Hematopoietic multipotent progenitor cell treated with erythropoietin and hydrocortisone succinate and interleukin-3 and kit ligand, for 15 days (in vitro differentiated cells): ENCODE data around the gene GNAI2.
A peak's percentile ranks its signal among the peaks of the same experiment; 100 is the strongest.
"Not testable (repeated sequence)": the region's sequence is repeated elsewhere in the genome, so short reads cannot be mapped to it uniquely, and the experiment has no call there.

Source experiments
- DNase-seq: peaks from one replicate; pipeline ENCODE4 v3.0.0-alpha.2; 2015; ENCODE audit warnings: low spot score

GNAI2 gene

DNA sequence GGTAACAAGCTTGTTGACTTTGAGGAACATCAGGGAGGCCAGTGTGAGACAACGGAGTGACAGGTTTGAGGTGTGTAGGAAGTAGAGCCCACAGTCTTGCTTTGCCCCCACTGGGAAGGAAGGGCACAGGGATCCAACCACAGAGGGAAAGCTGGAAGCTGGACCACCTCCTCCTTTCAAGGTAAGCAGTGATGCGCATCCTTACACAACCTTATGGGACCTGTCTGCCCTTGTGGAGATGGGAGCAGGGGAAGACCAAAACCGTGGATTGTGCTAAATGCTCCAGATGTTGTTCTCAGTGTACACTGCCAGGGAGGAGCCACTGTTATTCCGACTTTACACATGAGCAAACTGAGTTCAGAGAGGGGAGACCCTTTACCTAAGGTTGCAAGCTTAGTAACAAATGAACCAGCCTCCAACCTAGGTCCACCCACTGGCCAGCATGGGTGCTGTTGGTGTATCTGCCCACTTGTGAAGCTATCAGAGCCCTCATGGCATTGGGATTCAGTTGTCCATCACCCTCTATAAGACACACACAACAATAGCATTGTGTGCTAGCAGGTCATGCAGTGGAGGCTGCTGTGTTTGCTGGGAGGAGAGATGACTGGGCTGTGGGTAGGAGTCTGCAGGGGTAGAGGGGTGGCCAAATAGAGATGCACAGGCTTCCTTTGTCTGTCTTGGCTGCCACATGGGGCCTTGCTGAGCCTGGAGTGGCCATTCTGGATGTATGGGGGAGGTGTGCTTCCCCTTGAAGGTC, 42.3 kb downstream of the GNAI2 start:
- no peak for DNase-seq

DNA sequence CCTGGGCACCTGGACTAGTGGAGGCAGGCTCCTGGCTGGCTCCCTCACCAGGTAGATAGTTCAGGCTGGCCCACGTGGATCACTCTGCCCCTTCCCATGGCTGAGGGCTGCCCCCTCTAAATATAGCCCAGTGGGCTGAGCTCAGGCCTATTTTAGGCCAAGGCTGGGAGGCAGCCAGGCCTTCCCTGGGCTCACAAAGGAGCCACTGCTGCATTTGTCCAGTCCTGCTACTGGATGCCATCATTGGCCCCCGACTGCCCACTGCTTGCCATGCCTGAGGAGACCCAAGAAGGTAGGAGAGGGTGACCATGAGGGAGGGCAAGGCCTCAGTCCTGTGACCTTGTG, 42.8 kb downstream of the GNAI2 start, which contains the start of gene LSMEM2:
Gene LSMEM2, plus strand, starts transcription at position 208 of the 345 bp plus-strand sequence. Its CDS starts 27 bp downstream, at position 235.
- DNase-seq = no peak

DNA sequence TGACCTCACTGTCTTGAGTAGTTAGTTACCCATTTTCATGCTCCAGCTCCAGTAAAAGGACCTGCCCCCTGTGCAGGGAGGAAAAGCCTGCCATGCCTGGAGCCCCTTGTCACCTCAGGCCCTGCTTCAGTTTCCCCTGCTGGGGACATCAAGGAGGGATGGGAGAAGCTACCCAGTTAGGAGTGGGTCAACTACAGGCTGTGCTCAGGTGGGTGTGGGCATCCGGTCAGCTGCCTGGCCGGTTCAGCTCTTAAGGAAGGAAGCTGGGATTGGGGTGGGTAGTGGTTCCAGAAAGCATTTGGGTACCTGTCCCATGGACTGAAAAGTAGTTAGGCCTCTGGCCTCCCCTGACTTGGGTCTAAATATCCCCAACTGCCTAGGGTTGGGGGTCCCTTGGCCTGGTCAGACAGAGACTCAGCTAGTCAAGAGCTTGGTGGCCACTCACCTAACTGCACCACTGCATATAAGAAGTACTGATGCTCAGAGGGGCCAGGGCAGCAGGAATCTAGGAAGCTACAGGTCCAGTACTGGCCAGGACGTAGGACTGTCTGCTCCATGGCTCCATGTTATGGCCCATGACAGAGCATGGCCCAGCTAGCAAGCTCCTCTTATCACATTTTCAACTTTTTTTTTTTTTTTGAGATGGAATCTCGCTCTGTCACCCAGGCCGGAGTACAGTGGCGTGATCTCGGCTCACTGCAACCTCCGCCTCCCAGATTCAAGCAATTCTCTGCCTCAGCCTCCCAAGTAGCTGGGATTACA, 43.4 kb downstream of the GNAI2 start:
- DNase-seq = no peak

DNA sequence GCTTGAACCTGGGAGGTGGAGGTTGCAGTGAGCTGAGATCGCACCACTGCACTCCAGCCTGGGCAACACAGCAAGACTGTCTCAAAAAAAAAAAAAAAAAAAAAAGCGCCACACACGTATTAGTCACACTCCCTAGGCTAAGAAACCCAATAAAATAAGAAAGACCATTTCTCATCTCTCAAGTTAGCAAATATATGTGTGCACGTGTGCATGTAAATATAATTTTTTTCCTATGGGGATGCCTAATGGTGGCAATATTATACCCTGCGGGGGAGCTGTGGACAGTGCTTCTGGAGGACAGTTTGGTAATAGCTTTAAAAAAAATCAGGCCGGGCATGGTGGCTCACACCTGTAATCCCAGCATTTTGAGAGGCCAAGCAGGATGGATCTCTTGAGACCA, 48.1 kb downstream of the GNAI2 start:
- not testable (repeated sequence) for DNase-seq

DNA sequence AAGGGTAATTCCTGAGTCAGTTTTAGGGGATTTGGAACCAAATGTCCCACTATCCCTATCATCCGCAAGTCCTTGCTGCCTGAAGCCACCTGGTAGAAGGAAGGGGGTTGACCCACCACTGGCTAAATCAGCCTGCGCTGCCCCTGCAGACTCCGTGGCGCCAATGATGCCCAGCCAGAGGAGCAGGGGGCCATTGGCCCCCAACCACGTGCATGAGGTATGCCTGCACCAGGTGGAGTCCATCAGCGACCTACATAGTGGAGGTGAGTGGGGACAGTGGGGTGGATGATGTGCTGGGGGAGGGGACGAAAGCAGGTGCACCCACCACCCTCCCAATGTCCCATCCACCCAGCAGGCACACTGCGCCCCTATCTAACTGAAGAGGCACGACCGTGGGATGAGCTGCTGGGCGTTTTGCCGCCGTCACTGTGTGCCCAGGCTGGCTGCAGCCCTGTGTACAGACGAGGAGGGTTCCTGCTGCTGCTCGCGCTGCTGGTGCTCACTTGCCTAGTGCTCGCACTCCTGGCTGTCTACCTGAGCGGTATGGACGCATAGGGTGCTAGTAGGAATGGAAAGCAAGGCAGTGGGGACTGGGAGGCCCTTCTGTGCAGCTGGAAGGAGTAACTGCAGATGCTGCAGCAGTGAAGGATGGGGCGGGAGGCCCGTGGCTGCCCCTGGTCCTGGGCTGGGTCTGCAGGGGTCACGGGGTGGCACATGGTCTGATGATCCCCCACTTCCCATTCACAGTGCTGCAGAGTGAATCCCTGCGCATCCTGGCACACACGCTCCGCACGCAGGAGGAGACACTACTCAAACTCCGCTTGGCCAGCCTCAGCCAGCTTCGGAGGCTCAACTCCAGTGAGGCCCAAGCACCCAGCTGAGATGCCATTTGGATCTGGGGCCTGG, 50.6 kb downstream of the GNAI2 start:
- no peak for DNase-seq

DNA sequence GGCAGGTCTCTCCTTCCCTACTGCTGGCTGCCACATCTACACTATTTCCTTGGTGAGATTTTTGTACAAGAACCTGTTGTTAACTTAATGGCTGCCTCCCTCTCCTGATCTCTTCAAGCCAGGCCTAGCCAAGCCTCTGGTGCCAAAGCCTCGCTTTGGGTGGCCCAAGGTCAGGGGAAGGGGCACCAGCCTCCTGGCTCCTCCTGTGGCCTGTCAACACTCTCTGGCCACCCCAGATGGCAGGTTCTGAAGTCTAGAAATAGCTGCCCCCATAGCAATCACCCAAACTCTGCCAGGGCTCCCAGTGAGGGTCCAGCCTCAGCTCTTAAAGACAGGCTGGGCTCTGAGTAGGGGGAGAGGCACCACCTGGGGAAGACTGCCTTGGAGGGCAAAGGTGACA, 51.3 kb downstream of the GNAI2 start:
- DNase-seq = no peak

DNA sequence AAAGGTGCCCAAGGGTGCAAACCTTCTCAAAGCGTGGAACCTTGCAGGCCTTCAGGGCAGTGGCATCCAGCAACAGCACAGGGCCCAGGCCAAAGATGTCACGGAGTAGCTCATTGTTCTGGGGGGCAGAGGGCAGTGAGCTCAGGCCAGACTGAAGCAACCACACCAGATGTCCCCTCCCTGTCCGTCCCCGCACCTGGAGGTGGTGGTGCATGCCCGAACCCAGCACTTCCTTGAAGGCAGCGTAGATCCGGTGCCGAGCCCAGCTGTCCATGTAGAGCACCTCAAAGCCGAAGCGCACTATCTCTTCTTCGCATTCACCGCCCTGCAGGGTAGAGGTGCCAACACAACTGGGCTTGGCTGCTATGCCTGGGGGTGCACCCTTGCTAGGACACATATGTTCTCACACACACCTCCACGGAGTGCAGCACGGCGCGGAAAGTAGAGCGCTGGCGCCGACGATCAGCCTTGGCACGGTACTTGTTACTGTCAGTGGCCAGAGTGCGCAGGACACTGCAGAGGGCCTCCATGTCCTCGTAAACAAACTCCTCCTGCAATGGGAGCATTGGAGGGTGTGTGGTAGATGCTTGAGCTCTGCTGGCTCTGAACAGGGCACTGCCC, 52.5 kb downstream of the GNAI2 start:
- no peak for DNase-seq

DNA sequence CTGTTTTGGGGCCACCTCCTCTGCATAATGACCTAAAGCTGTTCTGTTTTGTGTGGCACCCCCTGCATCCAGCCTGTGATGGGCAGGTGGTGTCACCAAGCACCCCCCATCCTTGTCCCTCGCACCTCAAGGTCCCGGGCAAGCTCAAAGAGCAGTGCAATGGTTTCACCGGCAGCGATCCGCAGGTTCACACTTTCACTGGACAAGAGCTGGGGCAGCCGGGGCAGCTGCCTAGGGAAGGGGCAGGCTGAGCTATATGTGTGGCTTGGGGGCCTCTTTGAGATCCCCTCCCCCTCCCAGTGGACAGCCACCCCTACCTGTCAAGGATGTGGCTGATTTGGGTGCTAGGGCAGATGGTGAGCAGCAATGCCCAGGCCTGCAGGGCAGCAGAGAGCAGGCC, 53.1 kb downstream of the GNAI2 start:
- no peak for DNase-seq

DNA sequence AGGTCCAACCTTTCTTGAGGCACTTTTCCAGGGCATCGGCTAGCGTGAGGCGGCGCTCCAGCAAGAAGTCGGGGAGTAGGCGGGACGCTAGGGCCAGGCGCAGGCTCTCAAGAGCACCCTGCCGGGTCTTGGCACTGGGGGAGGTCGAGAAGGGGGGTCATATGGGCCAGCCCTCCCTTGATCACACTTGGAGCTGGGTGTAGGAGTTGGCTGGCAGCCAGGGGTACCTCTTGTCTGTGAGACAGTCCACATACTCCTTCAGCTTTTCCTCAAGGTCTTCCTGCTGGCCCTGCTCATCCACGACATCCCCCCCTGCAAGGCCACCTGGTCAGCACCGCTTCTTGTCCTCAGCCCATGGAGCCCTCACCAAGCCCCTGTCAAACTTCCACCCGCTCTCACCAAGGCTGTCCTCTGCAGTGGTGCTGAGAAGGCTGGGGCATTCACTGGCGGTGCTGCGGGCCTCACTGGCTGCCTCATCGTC, 54.2 kb downstream of the GNAI2 start:
- no peak for DNase-seq

DNA sequence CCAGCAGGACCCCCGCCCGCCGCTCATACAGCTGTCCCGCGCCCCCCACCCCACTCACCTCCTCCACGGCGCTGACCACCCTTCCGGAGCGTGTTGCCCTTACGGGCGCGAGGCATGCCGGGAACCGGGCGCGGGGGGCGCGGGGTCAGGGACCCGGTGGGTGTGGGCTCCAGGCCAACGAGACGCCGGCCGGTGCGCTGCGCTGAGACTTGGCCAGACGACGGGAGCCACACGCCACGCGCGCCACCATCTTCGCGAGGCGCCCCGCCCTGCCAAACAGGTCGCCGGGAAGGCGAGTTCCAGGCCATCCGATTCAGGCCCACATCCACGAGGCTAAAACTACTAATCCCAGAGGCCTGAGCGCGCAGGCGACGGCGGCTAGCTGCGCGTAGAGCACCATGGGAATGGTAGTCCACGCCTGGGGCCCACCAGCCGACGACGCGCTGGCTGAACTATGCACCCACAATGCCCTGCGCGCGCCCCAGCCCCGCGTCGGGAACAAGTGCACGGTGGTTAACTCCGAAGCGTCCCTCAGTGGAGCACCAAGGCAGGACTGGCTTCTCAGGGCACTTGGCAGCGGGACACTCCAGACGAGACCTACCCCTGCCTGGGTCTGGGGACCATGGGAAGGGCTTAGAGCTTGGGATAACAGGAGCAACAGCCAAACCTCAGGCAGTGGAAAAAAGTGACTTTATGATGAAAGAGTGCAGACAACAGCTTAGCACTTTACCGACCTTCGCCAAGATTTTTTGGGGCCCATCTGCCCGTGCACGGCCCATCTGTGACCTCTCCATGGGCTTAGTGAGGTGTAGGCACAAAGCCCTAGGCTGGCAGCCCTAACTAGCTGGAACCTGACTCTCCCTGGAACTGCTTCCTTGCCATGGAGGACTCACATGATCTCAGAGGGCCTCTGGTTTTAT, 56.4 kb downstream of the GNAI2 start, which contains the start of gene IFRD2:
Gene IFRD2, minus strand, starts transcription at position 271 of the 920 bp plus-strand sequence. Its CDS starts 155 bp downstream, at position 116.
- peak; percentile 97 for DNase-seq

DNA sequence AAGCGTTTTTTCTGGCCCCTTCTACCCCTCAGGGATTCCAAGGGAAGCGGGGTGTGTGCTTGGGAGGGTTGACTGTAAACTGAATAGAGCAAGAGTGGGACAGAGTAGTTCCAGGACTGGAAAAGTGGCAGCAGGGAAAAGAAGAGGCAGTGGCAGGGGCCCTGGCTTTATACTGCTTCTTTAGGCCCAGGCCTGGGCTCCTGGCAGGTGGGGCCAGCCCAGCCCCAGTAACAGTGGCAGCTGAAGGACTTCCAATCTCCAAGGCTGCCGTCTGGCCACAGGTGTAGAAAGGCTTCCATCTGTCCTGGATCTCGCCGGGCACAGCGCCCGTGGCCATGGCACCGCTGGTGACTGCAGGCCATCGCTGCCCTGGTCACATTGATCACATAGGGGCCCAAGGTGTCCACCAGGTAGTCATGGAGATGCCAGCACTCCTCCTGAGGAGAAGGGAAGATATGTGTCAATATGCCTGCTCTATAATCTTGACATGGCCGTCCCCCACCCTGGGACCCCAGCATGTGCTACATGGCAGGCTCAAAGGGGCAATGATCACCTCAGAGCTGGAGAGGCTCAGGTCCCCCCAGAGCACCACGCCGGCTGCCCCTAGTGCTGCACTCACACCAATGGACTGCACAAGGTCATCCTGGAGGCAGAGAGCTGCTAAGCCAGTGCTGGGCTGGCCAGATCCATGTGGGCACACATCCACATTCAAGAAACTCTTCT, 57.2 kb downstream of the GNAI2 start:
- DNase-seq = no peak

DNA sequence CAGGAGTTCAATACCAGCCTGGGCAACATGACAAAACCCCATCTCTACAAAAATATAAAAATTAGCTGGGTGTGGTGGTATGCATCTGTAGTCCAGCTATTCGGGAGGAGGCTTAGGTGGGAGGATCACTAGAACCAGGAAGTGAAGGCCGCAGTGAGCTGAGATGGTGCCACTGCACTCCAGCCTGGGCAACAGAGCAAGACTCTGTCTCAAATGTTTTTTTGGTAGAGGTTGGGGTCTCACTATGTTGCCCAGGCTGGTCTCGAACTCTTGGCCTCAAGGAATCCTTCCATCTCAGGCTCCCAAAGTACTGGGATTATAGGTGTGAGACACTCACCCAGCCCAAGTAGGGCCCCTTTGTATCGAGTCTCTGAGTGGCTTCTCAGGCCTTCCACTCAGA, 58.1 kb downstream of the GNAI2 start:
- no peak for DNase-seq

DNA sequence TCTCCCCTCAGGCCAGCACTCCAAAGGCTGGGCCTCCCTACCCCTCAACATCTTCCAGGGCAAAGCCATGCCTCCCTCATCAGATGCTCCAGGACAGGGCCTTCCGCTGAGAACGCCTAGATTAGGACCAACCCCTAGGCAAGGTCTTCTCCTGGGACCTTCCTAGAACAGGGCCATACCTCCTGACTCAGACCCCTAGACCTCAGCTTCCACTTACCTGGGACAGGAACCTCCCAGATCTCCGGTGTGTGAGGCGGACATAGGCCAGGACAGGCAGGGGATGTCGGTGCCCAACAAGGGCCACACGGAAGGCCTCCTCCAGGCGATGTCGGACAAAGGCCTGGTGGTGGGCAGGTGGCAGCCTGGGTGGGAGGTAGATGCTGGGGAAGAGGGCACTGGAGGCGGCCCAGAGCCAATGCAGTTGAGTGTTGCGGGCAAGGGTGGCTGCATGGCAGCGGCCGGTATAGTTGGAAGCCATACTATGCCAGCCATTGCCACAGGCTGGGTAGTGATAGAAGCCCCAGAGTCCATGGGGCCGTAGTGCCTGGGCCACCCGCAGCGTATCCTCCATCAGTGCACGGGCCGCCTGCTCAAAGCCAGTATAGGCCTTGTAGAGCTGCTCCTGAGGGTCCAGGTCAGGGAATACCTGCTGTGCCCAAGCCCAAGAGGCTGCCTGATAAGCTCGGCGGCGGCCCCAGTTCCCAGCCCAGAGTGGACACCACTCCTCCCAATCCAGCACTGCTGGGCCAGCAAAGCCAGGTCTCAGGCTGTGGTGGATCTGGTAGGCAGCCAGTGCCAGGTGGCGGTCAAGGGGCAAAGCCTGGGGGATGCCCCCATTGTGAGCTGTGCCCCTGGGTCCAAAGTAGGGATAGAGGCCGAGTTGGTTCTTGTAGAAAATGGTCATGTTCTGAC, 58.7 kb downstream of the GNAI2 start:
- DNase-seq = no peak

DNA sequence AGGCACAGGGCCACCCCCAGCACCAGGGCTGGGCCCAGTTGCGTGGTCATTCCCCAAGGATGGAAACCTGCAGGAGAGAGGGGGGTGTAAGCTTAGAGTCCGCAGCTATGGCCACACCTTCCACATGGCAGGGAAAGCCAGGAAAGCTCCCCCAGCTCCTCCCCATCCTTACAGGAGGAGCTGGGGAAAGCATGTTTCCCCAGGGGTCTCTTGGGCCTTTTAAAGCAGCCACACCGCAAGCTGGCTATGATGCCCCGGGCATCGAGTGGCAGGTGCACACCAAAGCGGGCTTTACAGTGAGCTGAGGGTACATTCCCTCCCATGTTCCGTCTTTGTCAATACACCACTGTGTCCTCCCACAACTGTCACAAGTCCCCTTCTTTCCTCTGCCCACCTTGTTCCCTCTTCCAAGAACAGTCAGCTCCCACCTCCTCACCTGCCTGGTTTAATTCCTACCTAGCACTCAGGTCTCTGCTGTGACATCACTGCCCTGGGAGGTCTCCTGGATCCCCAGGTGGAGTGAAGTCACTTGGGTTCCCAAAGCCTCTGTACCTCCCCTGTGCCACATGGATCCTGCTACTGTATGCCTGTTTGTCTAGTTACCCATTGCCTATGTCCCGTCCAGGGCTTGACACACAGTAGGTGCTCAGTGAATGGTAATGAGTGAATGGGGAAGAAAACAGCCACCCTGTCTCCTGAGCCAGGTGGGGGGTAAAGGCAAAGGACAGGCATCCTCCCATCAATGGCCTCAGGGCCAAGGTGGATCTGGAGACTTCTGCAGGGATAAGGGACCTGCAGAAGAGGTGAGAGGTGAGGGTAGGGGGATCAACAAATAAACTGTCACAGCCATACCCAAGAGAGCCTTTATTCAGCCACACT, 59.8 kb downstream of the GNAI2 start:
- DNase-seq = no peak

DNA sequence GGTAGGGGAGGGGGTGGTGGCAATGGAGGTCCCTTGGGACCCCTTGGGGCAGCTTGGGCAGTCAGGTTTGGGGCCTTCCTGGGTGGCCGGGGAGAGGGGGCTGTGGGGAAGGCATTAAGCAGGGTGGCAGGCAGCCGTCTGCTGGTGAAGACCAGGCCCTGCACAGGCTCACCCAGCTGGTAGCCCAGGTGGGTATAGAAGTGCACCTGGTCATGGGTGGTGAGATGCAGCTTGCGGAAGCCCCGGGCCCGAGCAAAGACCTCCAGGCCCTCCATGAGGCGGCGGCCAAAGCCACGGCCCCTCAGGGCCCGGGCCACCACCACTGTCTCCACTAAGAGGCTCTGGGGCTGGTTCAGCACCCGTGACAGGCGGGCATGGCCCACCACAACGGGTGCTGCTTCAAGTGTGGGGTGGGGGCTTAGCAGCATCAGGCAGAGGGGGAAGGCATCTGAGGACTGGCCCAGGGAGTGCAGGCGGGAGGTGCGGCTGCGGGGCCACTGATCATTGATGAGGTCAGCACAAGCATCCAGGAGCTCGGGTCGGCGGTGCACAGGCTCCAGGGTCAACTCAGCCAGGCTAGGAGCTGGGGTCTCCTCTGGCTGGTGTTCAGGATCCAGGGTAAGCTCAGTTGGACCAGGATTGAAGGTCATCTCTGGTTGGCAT, 60.8 kb downstream of the GNAI2 start:
- DNase-seq = no peak

DNA sequence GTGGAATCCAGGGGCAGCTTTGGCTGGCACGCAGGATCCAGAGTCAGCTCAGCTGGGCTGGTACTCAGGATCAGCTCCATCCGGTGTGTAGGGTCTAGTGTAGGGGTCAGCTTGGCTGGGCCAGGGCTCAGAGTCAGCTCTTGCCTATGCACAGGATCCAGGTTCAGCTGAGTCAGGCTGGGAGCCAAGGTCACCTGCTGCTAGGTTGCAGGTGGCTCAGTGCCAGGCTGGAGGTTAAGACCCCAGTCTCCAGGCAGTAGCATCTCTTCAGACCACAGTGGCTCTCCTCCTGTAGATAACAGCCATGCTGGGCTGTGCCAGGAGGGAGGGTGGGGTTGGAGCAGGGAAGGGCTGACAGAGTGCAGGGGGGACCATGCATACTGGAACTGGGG, 61.4 kb downstream of the GNAI2 start:
- peak; percentile 53 for DNase-seq
